HFFc6 (cell line): ENCODE data around the gene PCDHGC3. TPM values are rescaled to one million over a fixed set of nuclear protein-coding genes. Genes with fewer than 3 reads are reported as not detected.

Source experiments
- DNase-seq: peaks from one replicate; pipeline ENCODE4 v3.0.0-alpha.2; 2018
- H3K27ac Mint-ChIP-seq: 2 replicates; pipeline ENCODE4 v1.8.0; 2020; ENCODE audit warnings: mild to moderate bottlenecking, mixed read lengths
- H3K27me3 Mint-ChIP-seq: 2 replicates; pipeline ENCODE4 v1.8.0; 2021; ENCODE audit warnings: mild to moderate bottlenecking, moderate library complexity, mixed read lengths; ENCODE audit not compliant: insufficient read depth
- H3K36me3 Mint-ChIP-seq: 2 replicates; pipeline ENCODE4 v1.8.0; 2021; ENCODE audit warnings: low read depth, mixed read lengths
- H3K4me1 Mint-ChIP-seq: 2 replicates; pipeline ENCODE4 v1.8.0; 2020; ENCODE audit warnings: low read depth, mixed read lengths
- H3K4me3 Mint-ChIP-seq: 2 replicates; pipeline ENCODE4 v1.8.0; 2020; ENCODE audit warnings: mild to moderate bottlenecking, moderate library complexity, mixed read lengths
- H3K9me3 Mint-ChIP-seq: 2 replicates; pipeline ENCODE4 v1.8.0; 2020; ENCODE audit warnings: mild to moderate bottlenecking, mixed read lengths
- total RNA-seq, 6 experiments: library from RNA; stranded (reverse); fragmentation: NEBNext Ultra II Directional; extraction: Animal tissue kit (Norgen Biotek cat#: 25700); gene quantifications; 2 replicates in 1 of 6; 3 replicates in 5 of 6; pipeline ENCODE4 v1.2.3, GENCODE V29; 2021
- TF ChIP-seq, protein P1 (sequence below): fragments of 200-600 bp; sonication (generic); IDR thresholded peaks from 2 replicates; pipeline ENCODE4 v1.5.0; 2021; ENCODE audit warnings: antibody characterized with exemption, mild to moderate bottlenecking

PCDHGC3 gene
- total RNA-seq, 6 experiments from 2014 or later, result 126 to 150 (median 132) TPM

DNA sequence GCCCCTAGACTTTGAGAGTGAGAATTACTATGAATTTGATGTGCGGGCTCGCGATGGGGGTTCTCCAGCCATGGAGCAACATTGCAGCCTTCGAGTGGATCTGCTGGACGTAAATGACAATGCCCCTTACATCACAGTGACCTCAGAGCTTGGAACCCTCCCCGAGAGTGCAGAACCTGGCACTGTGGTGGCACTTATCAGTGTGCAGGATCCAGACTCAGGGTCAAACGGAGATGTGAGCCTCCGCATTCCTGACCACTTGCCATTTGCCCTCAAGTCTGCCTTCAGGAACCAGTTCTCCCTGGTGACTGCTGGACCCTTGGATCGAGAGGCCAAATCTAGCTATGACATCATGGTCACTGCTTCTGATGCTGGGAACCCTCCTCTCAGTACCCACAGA lies 10.3 kb downstream of the PCDHGC3 start:
- Mint-ChIP-seq H3K9me3 (no peaks in the 10 kb centered on the region), H3K27me3 (no peaks in the 10 kb centered on the region), H3K4me3 (no peak overlapping the region), H3K27ac (no peak overlapping the region), H3K36me3 (peaks cover 32% of the 10 kb centered on the region), H3K4me1 (peaks cover 70% of the 10 kb centered on the region)
- DNase-seq, result no peak
- TF ChIP-seq, protein P1, sequence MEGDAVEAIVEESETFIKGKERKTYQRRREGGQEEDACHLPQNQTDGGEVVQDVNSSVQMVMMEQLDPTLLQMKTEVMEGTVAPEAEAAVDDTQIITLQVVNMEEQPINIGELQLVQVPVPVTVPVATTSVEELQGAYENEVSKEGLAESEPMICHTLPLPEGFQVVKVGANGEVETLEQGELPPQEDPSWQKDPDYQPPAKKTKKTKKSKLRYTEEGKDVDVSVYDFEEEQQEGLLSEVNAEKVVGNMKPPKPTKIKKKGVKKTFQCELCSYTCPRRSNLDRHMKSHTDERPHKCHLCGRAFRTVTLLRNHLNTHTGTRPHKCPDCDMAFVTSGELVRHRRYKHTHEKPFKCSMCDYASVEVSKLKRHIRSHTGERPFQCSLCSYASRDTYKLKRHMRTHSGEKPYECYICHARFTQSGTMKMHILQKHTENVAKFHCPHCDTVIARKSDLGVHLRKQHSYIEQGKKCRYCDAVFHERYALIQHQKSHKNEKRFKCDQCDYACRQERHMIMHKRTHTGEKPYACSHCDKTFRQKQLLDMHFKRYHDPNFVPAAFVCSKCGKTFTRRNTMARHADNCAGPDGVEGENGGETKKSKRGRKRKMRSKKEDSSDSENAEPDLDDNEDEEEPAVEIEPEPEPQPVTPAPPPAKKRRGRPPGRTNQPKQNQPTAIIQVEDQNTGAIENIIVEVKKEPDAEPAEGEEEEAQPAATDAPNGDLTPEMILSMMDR, result no peak

DNA sequence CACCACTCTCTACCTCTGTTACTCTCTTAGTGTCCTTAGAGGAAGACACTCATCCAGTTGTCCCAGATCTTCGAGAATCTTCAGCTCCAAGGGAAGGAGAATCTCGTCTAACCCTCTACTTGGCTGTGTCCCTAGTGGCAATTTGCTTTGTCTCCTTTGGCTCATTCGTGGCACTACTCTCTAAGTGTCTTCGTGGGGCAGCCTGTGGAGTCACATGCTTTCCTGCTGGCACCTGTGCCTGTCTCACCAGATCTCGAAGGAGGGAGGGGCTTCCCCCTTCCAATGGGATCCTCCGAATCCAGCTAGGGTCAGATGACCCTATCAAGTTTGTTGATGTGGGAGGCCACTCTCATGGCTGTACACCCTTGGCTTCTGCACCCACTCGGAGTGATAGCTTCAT lies 11.4 kb downstream of the PCDHGC3 start:
- Mint-ChIP-seq H3K36me3 (peaks cover 32% of the 10 kb centered on the region), H3K9me3 (no peaks in the 10 kb centered on the region), H3K4me3 (no peak overlapping the region), H3K4me1 (peaks cover 69% of the 10 kb centered on the region), H3K27me3 (no peaks in the 10 kb centered on the region), H3K27ac (no peak overlapping the region)
- TF ChIP-seq, protein P1, result no peak
- no peak for DNase-seq

DNA sequence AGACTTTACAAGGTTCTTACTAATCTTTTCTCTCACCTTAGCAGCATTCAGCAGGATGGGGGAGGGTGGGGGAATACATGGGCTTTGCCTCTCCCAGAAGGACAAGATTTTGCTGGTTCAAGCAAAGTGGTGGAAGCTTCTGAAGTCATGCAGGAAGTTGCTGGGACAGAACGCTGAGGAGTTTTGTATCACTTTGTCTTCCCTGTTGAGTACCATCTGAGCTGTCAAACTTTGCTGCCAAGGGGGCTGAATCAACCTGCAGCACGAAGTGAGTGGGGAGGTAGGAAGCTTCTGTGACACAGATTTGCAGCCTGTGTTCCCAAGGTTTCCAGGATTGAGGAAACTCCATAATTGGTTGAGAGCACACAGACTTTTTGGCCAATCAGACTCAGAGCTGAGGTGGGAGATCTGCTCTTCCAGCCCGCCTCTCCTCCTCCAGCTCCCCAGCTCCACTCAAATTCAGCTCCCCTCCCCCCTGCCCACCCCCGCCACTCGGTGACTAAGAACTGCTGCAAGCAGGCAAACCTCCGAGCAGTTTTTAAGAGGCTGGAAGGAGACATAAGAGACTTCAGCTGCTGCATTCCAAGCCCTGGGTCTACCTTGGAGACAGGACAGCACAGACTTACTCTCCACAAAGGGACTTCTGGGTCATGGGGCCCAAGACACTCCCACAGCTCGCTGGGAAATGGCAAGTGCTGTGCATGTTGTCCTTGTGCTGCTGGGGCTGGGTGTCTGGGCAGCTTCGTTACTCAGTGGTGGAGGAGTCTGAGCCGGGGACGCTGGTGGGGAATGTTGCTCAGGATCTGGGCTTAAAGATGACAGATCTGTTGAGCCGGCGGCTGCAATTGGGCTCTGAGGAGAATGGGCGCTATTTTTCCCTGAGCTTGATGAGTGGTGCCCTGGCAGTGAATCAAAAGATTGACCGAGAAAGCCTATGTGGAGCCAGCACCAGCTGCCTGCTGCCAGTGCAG lies 13.1 kb downstream of the PCDHGC3 start, which contains the start of gene PCDHGC5:
Gene PCDHGC5, plus strand, starts transcription at position 491 of the 971 bp plus-strand sequence. Its CDS starts 160 bp downstream, at position 651.
- Mint-ChIP-seq H3K4me1 (peaks cover 56% of the 10 kb centered on the region), H3K9me3 (no peaks in the 10 kb centered on the region), H3K4me3 (peak within 1 kb of the TSS; percentile 81), H3K27ac (peak within 1 kb of the TSS; percentile 83), H3K27me3 (no peaks in the 10 kb centered on the region), H3K36me3 (peaks cover 32% of the 10 kb centered on the region)
- TF ChIP-seq, protein P1, result no peak
- peak; percentile 76 for DNase-seq

DNA sequence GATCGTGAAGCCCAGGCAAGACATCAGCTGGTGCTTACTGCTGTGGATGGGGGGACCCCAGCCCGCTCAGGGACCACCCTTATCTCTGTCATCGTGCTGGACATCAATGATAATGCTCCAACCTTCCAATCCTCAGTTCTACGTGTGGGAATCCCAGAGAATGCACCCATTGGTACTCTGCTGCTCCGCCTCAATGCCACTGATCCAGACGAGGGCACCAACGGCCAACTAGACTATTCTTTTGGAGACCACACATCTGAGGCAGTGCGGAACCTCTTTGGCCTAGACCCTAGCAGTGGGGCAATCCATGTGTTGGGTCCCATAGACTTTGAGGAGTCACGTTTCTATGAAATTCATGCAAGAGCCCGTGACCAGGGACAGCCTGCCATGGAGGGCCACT lies 14.1 kb downstream of the PCDHGC3 start:
- Mint-ChIP-seq H3K4me1 (peaks cover 58% of the 10 kb centered on the region), H3K9me3 (no peaks in the 10 kb centered on the region), H3K4me3 (peak overlapping the region; percentile 81), H3K36me3 (peaks cover 26% of the 10 kb centered on the region), H3K27ac (peak overlapping the region; percentile 83; the same call in 1 of the 2 replicates), H3K27me3 (no peaks in the 10 kb centered on the region)
- TF ChIP-seq, protein P1, result no peak
- no peak for DNase-seq

DNA sequence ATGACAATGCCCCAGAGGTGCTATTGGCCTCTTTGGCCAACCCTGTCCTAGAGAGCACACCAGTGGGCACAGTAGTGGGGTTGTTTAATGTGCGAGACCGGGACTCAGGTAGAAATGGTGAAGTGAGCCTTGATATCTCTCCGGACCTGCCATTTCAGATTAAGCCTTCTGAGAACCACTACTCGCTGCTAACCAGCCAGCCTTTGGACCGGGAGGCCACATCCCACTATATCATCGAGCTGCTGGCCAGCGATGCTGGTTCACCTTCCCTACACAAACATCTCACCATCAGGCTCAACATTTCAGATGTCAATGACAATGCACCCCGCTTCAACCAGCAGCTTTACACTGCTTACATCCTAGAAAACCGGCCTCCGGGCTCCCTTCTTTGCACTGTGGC lies 14.5 kb downstream of the PCDHGC3 start:
- Mint-ChIP-seq H3K27me3 (no peaks in the 10 kb centered on the region), H3K4me3 (no peak overlapping the region), H3K9me3 (no peaks in the 10 kb centered on the region), H3K36me3 (peaks cover 26% of the 10 kb centered on the region), H3K27ac (peak overlapping the region; percentile 83), H3K4me1 (peaks cover 61% of the 10 kb centered on the region)
- TF ChIP-seq, protein P1, result no peak
- no peak for DNase-seq
